Measurements from ENCODE around the gene NINL.

DNA sequence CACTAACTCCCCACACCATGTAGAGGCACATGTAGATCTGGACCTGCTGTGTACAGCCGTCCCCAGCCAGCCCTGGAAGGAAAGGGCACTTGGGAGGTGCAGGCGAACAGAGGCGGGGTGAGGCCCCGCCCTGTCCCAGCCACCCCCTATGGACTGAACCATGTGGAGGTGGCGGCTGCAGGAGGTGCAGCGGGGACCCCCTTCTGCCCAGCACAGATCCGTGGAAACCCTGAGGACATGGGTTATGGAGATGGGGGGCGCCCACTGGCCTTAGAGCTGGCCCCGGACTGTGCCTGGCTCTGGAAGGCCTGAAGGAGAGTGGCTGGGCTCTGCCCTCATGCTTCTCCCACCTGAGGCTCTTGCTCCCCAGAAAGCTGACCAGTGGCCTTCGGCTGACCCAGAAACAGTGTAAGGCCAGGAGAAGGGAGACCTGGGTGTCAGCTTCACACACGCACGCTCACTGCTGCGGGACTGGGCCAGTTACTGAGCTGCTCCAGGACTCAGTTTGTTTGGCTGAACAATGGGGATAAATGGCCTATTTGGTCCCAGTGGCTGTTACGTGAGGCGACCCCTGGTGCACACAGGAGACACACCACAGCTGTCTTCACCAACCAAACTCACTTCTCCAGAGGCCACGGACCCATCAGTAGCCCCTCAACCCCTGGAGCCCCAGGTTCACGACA is 90.7 kb downstream of the NINL start:
- TF ChIP-seq, protein P1, sequence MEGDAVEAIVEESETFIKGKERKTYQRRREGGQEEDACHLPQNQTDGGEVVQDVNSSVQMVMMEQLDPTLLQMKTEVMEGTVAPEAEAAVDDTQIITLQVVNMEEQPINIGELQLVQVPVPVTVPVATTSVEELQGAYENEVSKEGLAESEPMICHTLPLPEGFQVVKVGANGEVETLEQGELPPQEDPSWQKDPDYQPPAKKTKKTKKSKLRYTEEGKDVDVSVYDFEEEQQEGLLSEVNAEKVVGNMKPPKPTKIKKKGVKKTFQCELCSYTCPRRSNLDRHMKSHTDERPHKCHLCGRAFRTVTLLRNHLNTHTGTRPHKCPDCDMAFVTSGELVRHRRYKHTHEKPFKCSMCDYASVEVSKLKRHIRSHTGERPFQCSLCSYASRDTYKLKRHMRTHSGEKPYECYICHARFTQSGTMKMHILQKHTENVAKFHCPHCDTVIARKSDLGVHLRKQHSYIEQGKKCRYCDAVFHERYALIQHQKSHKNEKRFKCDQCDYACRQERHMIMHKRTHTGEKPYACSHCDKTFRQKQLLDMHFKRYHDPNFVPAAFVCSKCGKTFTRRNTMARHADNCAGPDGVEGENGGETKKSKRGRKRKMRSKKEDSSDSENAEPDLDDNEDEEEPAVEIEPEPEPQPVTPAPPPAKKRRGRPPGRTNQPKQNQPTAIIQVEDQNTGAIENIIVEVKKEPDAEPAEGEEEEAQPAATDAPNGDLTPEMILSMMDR (IDR thresholded peaks at IDR 0.05) = no peak
- TF ChIP-seq POLR2A (IDR thresholded peaks at IDR 0.05) = no peak

Data from right lobe of liver (tissue), 4 donors.